NK-92 (cell line): ENCODE results near the gene HOXB13.

Source experiments
- DNase-seq: peaks from one replicate; lab custom pipeline; 2025; ENCODE audit not compliant: unreplicated experiment; lab: John Stamatoyannopoulos, UW

HOXB13 gene

GRCh38 chr17:48711128-48711527 lies 17.4 kb downstream of the HOXB13 start:
- no peak for DNase-seq

- no peak for DNase-seq
These were observed 23.9 kb downstream of the HOXB13 start for GRCh38 chr17:48704361-48705248.

GRCh38 chr17:48701864-48702532 lies 26.6 kb downstream of the HOXB13 start:
- no peak for DNase-seq

- DNase-seq: no peak
These were observed 35.4 kb downstream of the HOXB13 start for GRCh38 chr17:48693178-48693577.

GRCh38 chr17:48692049-48692448 lies 36.5 kb downstream of the HOXB13 start:
- DNase-seq: no peak

- DNase-seq: no peak
These were observed 37.9 kb downstream of the HOXB13 start for GRCh38 chr17:48690655-48691054.

GRCh38 chr17:48681609-48682008 lies 46.9 kb downstream of the HOXB13 start:
- DNase-seq: no peak

GRCh38 chr17:48679385-48680096 lies 49.0 kb downstream of the HOXB13 start:
- no peak for DNase-seq

GRCh38 chr17:48678141-48678971 lies 50.2 kb downstream of the HOXB13 start:
- no peak for DNase-seq

GRCh38 chr17:48676963-48677558 lies 51.5 kb downstream of the HOXB13 start:
- no peak for DNase-seq
